ENCODE data around the gene VCX2.
"Not testable (repeated sequence)": the region's sequence is repeated elsewhere in the genome, so short reads cannot be mapped to it uniquely, and the experiment has no call there.

VCX2 gene
- 0 to 0.11 (median 0) reads per million in 17 experiments for total RNA-seq

DNA sequence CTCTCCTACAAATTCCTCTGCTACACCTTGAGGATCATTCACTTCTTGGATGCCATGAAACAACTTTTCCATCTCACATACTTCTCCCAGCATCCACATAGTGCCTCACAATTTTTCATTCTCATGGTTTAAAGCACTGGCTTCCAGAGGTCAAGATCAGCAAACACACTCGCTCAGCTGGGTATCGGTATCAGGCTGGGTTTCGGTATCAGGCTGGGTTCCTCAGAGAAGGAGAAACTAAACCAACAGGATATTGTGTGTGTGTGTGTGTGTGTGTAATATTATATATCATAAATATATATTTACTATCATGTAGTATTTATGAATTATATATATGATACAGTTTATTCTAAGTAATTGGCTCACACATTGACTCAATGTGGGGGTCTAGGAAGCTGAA is at the start of gene VCX2:
Gene VCX2, minus strand, starts transcription at position 99 of the 400 bp plus-strand sequence. CDS start 624 bp downstream, outside the sequence.
- not testable (repeated sequence) for DNase-seq

- no peak for DNase-seq
Observed at GRCh38 chrX:8204943-8205342, 33.9 kb upstream of the VCX2 start.

DNA sequence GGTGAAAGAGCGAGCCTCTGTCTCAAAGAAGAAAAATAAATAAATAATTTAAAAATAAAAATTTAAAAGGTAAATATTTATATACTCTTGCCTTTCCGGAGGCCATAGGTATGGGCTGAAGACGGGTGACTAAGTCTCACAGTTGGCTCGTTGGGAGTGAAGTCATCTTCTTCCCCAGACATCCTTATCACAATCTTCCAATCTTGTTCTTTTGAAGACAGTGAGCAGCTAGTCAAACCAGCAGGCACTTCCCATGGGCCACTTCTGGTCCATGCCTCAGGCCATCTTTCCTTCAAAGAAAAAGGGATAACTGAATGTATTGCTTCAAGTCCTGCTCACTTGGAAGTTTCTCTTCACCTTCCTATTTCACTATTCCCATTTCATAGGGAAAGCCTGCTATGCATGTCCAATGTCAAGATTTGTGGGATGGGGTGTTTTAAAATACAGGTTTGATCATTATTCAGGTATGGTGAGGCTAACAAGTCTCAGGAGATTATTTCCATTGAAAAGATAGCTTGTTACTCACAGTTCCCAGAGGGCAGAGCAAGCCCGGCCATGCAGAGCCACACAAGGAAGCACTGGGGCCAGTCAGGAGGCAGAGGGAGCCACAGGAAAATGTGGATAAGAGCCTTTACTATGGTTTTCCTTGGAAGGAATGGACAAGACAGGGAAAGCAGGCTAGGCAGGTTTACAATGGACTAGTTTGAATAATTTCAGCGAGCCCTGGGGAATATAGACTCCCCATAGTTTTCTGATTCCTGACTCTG is 33.3 kb upstream of the VCX2 start:
- no peak for DNase-seq

- DNase-seq: no peak
Observed at GRCh38 chrX:8201896-8202331, 30.8 kb upstream of the VCX2 start.

DNA sequence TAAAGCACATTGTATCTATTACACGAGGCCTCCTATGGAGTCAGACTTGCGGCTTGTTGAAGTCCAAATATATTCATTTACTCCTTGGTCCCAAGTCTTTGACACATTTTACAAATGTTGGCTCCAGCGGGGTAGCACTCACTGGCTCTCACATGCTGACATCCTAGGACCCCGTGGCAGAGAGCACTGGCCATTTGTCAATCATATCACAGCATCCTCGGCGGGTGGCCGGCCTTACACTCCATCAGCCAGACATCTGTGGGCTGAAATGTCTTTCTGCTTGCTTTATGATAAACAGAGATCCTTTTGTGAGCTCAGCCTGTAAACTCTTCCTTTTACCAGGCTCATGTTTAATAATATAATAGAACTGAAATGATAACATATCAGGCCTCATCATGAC is 25.7 kb upstream of the VCX2 start:
- DNase-seq: no peak

GRCh38 chrX:8194216-8194615 is 23.1 kb upstream of the VCX2 start:
- DNase-seq: no peak

DNA sequence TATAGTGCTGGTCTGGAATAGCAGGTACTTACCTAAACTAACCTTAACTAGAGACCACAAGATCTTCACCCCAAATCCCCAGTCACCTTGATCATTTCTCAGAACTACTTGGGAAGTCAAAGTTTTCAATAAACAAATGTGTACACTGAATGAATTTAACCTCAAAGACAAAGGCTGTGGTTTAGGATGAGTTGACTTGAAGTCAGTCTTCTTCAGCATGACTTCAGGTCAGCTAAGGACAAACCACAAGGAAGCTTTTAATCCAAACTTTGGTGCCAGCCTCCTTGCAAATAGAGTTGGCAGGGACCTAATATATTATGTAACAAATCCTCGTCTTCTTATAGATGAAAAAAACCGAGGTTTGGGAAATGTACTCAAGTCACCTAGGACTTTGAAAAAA is 21.2 kb upstream of the VCX2 start:
- no peak for DNase-seq

DNA sequence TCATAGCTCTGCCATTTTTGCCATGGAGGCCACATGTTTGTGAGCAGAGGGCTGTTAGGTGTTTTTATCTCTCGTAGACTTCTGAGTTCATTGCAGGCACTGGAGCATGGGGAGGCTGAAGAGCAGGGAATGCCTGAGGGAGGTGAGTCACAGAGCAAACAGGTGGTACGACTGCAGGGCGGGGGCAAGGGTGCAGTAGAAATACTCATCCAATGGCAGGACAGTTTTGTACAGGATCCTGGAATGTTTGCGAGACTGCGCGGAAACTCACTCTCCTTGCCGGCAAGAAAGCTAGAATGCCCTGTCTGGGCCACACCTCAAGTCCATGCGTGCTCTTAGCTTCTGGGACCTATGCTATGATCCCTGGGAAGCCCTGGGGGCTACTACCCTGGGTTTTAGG is 20.0 kb upstream of the VCX2 start:
- no peak for DNase-seq

GRCh38 chrX:8190341-8190830 is 19.3 kb upstream of the VCX2 start:
- no peak for DNase-seq

- DNase-seq: no peak
Observed at GRCh38 chrX:8189096-8189830, 18.2 kb upstream of the VCX2 start.

DNA sequence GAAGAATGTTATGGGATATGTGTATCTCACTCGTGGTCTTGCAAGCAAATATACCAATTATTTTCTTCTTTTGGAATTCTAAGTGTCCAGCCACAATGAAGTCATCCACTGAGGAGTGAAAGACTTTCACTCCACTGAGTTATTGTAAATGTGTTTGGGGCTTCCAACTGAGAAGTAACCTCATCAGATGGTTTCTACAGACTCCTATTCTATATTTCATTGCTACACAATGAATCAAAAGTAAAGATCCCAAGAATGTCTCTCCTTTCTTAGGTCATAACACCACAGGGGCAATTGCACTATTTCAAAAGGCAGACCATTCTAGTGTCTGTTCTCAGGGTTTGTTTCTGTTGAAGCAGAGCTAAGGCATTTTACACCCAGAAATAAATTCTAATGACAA is 12.3 kb upstream of the VCX2 start:
- no peak for DNase-seq

- DNase-seq: no peak
Observed at GRCh38 chrX:8179656-8180055, 8.6 kb upstream of the VCX2 start.

DNA sequence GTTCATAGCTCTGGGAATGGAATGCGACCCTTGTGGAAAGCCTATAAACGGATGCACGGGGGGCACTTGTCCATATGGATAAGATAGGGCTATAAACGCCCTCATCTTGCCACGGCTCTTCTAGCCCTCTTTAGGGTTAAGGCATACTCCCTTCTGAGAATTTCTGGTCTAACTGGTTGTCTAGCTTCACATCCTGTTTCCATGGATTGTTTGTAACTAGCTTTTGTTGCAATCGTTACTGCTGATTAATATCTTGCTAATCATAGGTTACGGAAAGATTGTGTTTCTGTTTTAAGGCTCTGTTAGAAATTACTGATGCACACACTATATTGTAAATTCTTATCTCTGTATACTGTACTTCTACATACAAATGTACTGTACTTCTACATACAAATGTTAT is 17.1 kb downstream of the VCX2 start:
- DNase-seq: not testable (repeated sequence)

DNA sequence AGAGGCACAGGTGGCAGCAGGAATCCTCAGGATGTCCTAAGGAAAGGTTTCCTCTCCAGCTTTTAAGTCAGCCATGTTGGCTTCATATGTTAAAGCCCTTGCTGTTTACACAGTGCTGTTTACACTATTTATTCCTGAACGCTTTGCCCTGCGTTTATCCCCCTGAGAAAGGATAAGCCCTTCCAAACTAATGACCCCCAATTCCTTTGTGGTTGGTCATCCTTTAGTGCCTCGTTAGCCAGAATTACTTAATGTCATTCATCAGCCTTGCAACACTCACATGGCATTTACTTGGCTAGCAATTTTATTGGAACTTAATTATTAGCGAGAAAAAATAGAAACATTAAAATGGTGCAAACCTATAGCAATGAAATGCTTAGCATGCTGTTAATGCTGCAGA is 23.8 kb downstream of the VCX2 start:
- DNase-seq: no peak

DNA sequence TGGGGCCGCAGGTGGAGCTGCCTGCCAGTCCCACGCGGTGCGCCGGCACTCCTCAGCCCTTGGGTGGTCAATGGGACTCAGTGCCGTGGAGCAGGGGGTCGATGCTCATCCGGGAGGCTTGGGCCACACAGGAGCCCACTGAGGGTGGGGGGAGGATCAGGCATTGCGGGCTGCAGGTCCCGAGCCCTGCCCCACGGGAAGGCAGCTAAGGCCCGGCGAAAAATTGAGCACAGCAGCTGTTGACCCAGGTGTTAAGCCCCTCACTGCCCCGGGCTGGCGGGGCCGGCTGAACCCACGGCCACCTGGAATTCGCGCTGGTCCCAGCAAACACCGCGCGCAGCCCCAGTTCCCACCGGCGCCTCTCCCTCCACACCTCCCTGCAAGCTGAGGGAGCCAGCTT is 26.1 kb downstream of the VCX2 start:
- no peak for DNase-seq

DNA sequence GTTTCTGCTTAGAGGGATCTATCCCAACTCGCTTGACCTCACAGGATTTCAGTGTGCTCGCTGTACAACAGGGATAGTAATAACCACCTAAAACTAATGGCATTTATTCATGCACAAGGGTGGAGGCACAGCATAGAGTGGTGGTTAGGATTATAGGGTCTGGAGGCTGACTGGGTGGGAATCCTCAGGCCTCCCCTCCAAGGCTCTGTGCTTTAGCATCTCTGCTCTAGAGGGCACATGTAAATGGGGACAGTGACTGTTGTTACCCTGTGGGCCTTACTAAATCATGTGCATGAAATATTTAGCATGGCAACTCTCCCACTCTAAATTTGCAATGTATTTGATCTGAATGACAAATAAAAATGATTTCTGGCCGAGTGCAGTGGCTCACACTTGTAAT is 29.2 kb downstream of the VCX2 start:
- DNase-seq: no peak

GRCh38 chrX:8140986-8141744 is 29.9 kb downstream of the VCX2 start:
- no peak for DNase-seq

- DNase-seq: peak in 3 of 4 experiments; percentile 0 to 2 (median 1)
Observed at GRCh38 chrX:8139716-8140115, 31.4 kb downstream of the VCX2 start.

DNA sequence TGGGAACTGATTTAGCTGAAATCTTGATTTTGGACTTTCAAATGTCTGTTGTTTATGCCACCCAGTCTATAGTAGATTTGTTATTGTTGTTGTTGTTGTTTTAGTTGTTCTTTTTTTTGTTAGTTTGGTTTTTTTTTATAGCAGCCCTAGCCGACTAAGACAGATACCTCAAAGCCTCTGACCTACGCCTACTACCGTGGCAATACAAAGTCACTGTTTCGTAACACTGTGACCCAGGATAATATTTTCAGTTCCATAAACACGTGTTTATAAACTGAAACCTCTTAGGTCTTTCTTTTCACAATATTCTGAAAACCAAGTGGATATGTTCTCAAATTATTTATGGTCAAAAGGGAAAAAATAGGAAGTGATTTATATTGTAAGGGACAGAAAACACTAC is 32.8 kb downstream of the VCX2 start:
- peak in 2 of 4 experiments; percentile 2 to 4 for DNase-seq

DNA sequence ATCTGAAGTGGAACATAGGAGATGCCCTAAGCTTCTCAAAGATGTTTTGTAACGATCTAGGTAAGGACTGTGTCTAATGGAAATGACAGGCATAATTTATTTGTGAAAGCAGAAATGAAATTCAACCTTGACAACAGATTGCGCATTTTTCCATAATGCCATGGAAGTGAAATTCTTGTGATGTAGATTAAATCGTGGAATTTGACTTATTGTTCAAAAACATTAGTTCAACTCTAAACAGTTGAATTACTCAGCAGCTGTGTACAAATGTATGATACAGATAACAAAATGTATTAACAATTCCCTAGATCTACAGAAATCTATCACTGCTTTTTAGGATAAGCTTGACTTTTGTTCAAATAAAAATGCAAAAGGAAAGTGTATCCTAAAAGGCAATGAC is 44.4 kb downstream of the VCX2 start:
- DNase-seq: no peak

- no peak for DNase-seq
Observed at GRCh38 chrX:8126092-8126491, 45.0 kb downstream of the VCX2 start.

DNA sequence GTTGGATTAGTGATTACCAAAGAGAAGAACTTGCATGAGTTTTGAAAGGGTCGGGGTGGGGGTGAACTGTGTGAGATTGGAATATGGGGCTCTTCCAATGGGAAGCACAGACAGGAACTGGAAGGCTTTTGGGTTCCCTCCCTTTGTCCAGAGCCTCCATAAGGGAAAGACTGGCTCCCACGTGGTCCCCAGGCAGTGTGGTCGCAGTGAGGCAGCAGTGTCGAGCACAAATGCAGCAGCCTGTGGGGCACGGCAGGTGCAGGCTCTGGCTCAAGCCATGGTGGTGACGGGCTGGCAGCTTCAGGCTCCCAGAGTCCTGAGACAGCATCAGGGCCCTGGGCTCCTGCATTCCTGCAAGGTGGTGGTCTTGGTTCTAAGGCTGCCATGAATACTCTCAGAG is 45.5 kb downstream of the VCX2 start:
- no peak for DNase-seq

DNA sequence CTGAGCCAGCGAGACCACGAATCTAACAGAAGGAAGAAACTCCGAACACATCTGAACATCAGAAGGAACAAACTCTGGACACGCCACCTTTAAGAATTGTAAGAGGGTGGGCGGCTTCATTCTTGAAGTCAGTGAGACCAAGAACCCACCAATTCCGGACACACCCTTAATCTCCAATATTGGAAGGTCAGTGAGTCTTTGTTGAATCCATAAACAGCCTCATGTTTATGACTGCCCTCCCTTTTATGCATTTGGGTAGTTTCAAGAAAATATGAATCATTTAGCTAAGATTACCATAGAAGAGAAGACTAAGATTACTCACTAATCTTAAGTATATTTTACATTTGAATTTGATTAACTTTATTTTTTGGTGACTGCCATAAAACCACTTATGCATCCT is 48.5 kb downstream of the VCX2 start:
- no peak for DNase-seq

All from suppressor macrophage (primary cell).